DOHH2 (cell line): Measurements from ENCODE around the gene CADPS.

Experiments
- H3F3A ChIP-seq: fragments of 200-600 bp; sonication (generic), shearing (Covaris generic); 2 replicates; pipeline ENCODE4 v1.6.0; 2016; ENCODE audit warnings: antibody characterized with exemption, mild to moderate bottlenecking; ENCODE audit not compliant: control insufficient read depth, insufficient read depth
- H3K27ac ChIP-seq: fragments of 200-600 bp; sonication (generic); 2 replicates; pipeline ENCODE4 v1.5.1; 2014; ENCODE audit warnings: low read depth, mild to moderate bottlenecking, low read length, moderate library complexity
- H3K27me3 ChIP-seq: fragments of 200-600 bp; sonication (generic); 2 replicates; pipeline ENCODE4 v1.6.1; 2014; ENCODE audit warnings: mild to moderate bottlenecking, low read length, mixed read lengths; ENCODE audit not compliant: control insufficient read depth
- H3K36me3 ChIP-seq: fragments of 200-600 bp; sonication (generic); 2 replicates; pipeline ENCODE4 v1.6.1; 2014; ENCODE audit warnings: mild to moderate bottlenecking, low read length, moderate library complexity, mixed read lengths; ENCODE audit not compliant: control insufficient read depth
- H3K4me1 ChIP-seq: fragments of 200-600 bp; sonication (generic); 2 replicates; pipeline ENCODE4 v1.6.1; 2014; ENCODE audit warnings: mild to moderate bottlenecking, low read length, mixed read lengths; ENCODE audit not compliant: control insufficient read depth
- H3K4me2 ChIP-seq: fragments of 200-600 bp; sonication (generic); 2 replicates; pipeline ENCODE4 v1.6.0; 2014; ENCODE audit warnings: mild to moderate bottlenecking, low read length, moderate library complexity
- H3K4me3 ChIP-seq: fragments of 200-600 bp; sonication (generic); 2 replicates; pipeline ENCODE4 v1.5.1; 2014; ENCODE audit warnings: mild to moderate bottlenecking, low read length, mixed read lengths
- H3K79me2 ChIP-seq: fragments of 200-600 bp; sonication (generic); 2 replicates; pipeline ENCODE4 v1.6.1; 2014; ENCODE audit warnings: mild to moderate bottlenecking, low read length, mixed read lengths; ENCODE audit not compliant: control insufficient read depth
- H3K9me2 ChIP-seq: fragments of 200-600 bp; sonication (generic); replicated peaks from 2 replicates; pipeline ENCODE4 v1.6.1; 2014; ENCODE audit warnings: mild to moderate bottlenecking, low read length, mixed read lengths; ENCODE audit not compliant: control insufficient read depth
- H3K9me3 ChIP-seq: fragments of 200-600 bp; sonication (generic); 2 replicates; pipeline ENCODE4 v1.6.1; 2014; ENCODE audit warnings: antibody characterized with exemption, low read length, mixed read lengths; ENCODE audit not compliant: control insufficient read depth, insufficient read depth
- H4K20me1 ChIP-seq: fragments of 200-600 bp; sonication (generic); 2 replicates; pipeline ENCODE4 v1.6.0; 2014; ENCODE audit warnings: low read depth, mild to moderate bottlenecking, antibody characterized with exemption, low read length, moderate library complexity; ENCODE audit not compliant: control insufficient read depth, insufficient read depth
- CTCF ChIP-seq: fragments of 200-600 bp; sonication (generic); IDR thresholded peaks from one replicate; pipeline ENCODE4 v1.5.1; 2014; ENCODE audit warnings: antibody characterized with exemption, mild to moderate bottlenecking, low read depth, low read length; ENCODE audit not compliant: poor library complexity, severe bottlenecking
- EZH2phosphoT487 ChIP-seq: fragments of 200-600 bp; sonication (generic); IDR thresholded peaks from 2 replicates; pipeline ENCODE4 v1.6.1; 2017; ENCODE audit warnings: borderline replicate concordance, mild to moderate bottlenecking, antibody characterized with exemption, low read length, moderate library complexity, mixed read lengths

The CADPS gene

GRCh38 chr3:62569609-62570008 is 305.6 kb downstream of the CADPS start:
- H3K4me2 ChIP-seq: no peak overlapping the region
- no peak for TF ChIP-seq CTCF
- no peak for TF ChIP-seq EZH2phosphoT487
- no peak overlapping the region for H3K4me3 ChIP-seq
- no peaks in the 10 kb centered on the region for H3K79me2 ChIP-seq
- no peaks in the 10 kb centered on the region for H3K27me3 ChIP-seq
- no peaks in the 10 kb centered on the region for H3F3A ChIP-seq
- peaks cover 29% of the 10 kb centered on the region; the same call in 1 of the 2 replicates for H3K36me3 ChIP-seq
- H3K4me1 ChIP-seq: no peaks in the 10 kb centered on the region
- H4K20me1 ChIP-seq: no peaks in the 10 kb centered on the region
- no peak overlapping the region for H3K27ac ChIP-seq
- no peaks in the 10 kb centered on the region for H3K9me2 ChIP-seq
- H3K9me3 ChIP-seq: no peaks in the 10 kb centered on the region

- no peaks in the 10 kb centered on the region for H3K9me2 ChIP-seq
- H3K4me1 ChIP-seq: no peaks in the 10 kb centered on the region
- no peaks in the 10 kb centered on the region for H3K27me3 ChIP-seq
- H3K27ac ChIP-seq: no peak overlapping the region
- H4K20me1 ChIP-seq: no peaks in the 10 kb centered on the region
- H3K36me3 ChIP-seq: peaks cover 27% of the 10 kb centered on the region; the same call in 1 of the 2 replicates
- TF ChIP-seq EZH2phosphoT487 (no peak), CTCF (no peak)
- no peak overlapping the region for H3K4me3 ChIP-seq
- H3F3A ChIP-seq: no peaks in the 10 kb centered on the region
- H3K79me2 ChIP-seq: no peaks in the 10 kb centered on the region
- H3K9me3 ChIP-seq: no peaks in the 10 kb centered on the region
- H3K4me2 ChIP-seq: no peak overlapping the region
Measured at GRCh38 chr3:62567097-62568021, 307.9 kb downstream of the CADPS start.

GRCh38 chr3:62566022-62566557 is 309.1 kb downstream of the CADPS start:
- Histone ChIP-seq H3K36me3 (peaks cover 26% of the 10 kb centered on the region; the same call in 1 of the 2 replicates), H3K4me3 (no peak overlapping the region), H3K4me1 (no peaks in the 10 kb centered on the region), H3K9me2 (no peaks in the 10 kb centered on the region), H3F3A (no peaks in the 10 kb centered on the region), H3K27ac (no peak overlapping the region), H4K20me1 (no peaks in the 10 kb centered on the region), H3K4me2 (no peak overlapping the region), H3K79me2 (no peaks in the 10 kb centered on the region), H3K27me3 (no peaks in the 10 kb centered on the region), H3K9me3 (no peaks in the 10 kb centered on the region)
- TF ChIP-seq EZH2phosphoT487 (no peak), CTCF (no peak)
